ENCODE data around the gene ABCC4. TPM values are rescaled to one million over a fixed set of nuclear protein-coding genes. Genes with fewer than 3 reads are reported as not detected.

Gene ABCC4
- total and polyA plus RNA-seq, 9 donors, result 1.9 to 4.9 (median 3.2) TPM

- Histone ChIP-seq H3K36me3 (ENCODE audit: control insufficient read depth, insufficient read depth, low read length) (no peaks in the 10 kb centered on the region), H3K27ac (ENCODE audit: low read length) (no peak overlapping the region), H3K4me1 (ENCODE audit: control insufficient read depth, insufficient read depth, low read length) (no peaks in the 10 kb centered on the region), H3K27me3 (ENCODE audit: control insufficient read depth, insufficient read depth, low read length) (no peaks in the 10 kb centered on the region), H3K9me3 (replicated peaks; ENCODE audit: control insufficient read depth, low read depth, low read length) (no peaks in the 10 kb centered on the region), H3K4me3 (ENCODE audit: low read length) (no peak overlapping the region)
- no peak for DNase-seq
- 100% methylated on average over 2 of the region's 7 CpGs for WGBS (ENCODE audit: insufficient coverage)
These were observed 218.2 kb downstream of the ABCC4 start for GRCh38 chr13:95083066-95083465.

GRCh38 chr13:95075506-95075905 is 225.7 kb downstream of the ABCC4 start:
- H3K4me1 ChIP-seq (ENCODE audit: control insufficient read depth, insufficient read depth, low read length), result no peaks in the 10 kb centered on the region
- no peaks in the 10 kb centered on the region for H3K9me3 ChIP-seq (replicated peaks; ENCODE audit: control insufficient read depth, low read depth, low read length)
- no peak for DNase-seq
- H3K4me3 ChIP-seq (ENCODE audit: low read length), result no peak overlapping the region
- no peak overlapping the region for H3K27ac ChIP-seq (ENCODE audit: low read length)
- WGBS (ENCODE audit: insufficient coverage), result 37% methylated on average over 2 of the region's 5 CpGs
- H3K36me3 ChIP-seq (ENCODE audit: control insufficient read depth, insufficient read depth, low read length), result no peaks in the 10 kb centered on the region
- no peaks in the 10 kb centered on the region for H3K27me3 ChIP-seq (ENCODE audit: control insufficient read depth, insufficient read depth, low read length)

- no peak overlapping the region for H3K27ac ChIP-seq (ENCODE audit: low read length)
- no peaks in the 10 kb centered on the region for H3K4me1 ChIP-seq (ENCODE audit: control insufficient read depth, insufficient read depth, low read length)
- WGBS (ENCODE audit: insufficient coverage), result 50% methylated on average over 1 of the region's 3 CpGs
- DNase-seq, result no peak
- no peaks in the 10 kb centered on the region for H3K36me3 ChIP-seq (ENCODE audit: control insufficient read depth, insufficient read depth, low read length)
- no peak overlapping the region for H3K4me3 ChIP-seq (ENCODE audit: low read length)
- no peaks in the 10 kb centered on the region for H3K9me3 ChIP-seq (replicated peaks; ENCODE audit: control insufficient read depth, low read depth, low read length)
- H3K27me3 ChIP-seq (ENCODE audit: control insufficient read depth, insufficient read depth, low read length), result no peaks in the 10 kb centered on the region
These were observed 226.4 kb downstream of the ABCC4 start for GRCh38 chr13:95074820-95075219.

GRCh38 chr13:95073747-95074311 is 227.4 kb downstream of the ABCC4 start:
- no peaks in the 10 kb centered on the region for H3K9me3 ChIP-seq (replicated peaks; ENCODE audit: control insufficient read depth, low read depth, low read length)
- no peak overlapping the region for H3K27ac ChIP-seq (ENCODE audit: low read length)
- WGBS (ENCODE audit: insufficient coverage), result 60% methylated on average over 3 of the region's 7 CpGs
- no peaks in the 10 kb centered on the region for H3K27me3 ChIP-seq (ENCODE audit: control insufficient read depth, insufficient read depth, low read length)
- no peaks in the 10 kb centered on the region for H3K36me3 ChIP-seq (ENCODE audit: control insufficient read depth, insufficient read depth, low read length)
- H3K4me3 ChIP-seq (ENCODE audit: low read length), result no peak overlapping the region
- no peaks in the 10 kb centered on the region for H3K4me1 ChIP-seq (ENCODE audit: control insufficient read depth, insufficient read depth, low read length)
- no peak for DNase-seq

GRCh38 chr13:95067303-95067702 is 233.9 kb downstream of the ABCC4 start:
- H3K36me3 ChIP-seq (ENCODE audit: control insufficient read depth, insufficient read depth, low read length), result no peaks in the 10 kb centered on the region
- 78% methylated on average over 2 of the region's 3 CpGs for WGBS (ENCODE audit: insufficient coverage)
- H3K4me1 ChIP-seq (ENCODE audit: control insufficient read depth, insufficient read depth, low read length), result no peaks in the 10 kb centered on the region
- no peaks in the 10 kb centered on the region for H3K9me3 ChIP-seq (replicated peaks; ENCODE audit: control insufficient read depth, low read depth, low read length)
- H3K27ac ChIP-seq (ENCODE audit: low read length), result no peak overlapping the region
- no peaks in the 10 kb centered on the region for H3K27me3 ChIP-seq (ENCODE audit: control insufficient read depth, insufficient read depth, low read length)
- no peak overlapping the region for H3K4me3 ChIP-seq (ENCODE audit: low read length)
- DNase-seq, result no peak

- Histone ChIP-seq H3K4me1 (ENCODE audit: control insufficient read depth, insufficient read depth, low read length) (no peaks in the 10 kb centered on the region), H3K9me3 (replicated peaks; ENCODE audit: control insufficient read depth, low read depth, low read length) (no peaks in the 10 kb centered on the region), H3K36me3 (ENCODE audit: control insufficient read depth, insufficient read depth, low read length) (no peaks in the 10 kb centered on the region), H3K27me3 (ENCODE audit: control insufficient read depth, insufficient read depth, low read length) (no peaks in the 10 kb centered on the region), H3K4me3 (ENCODE audit: low read length) (no peak overlapping the region), H3K27ac (ENCODE audit: low read length) (no peak overlapping the region)
- no CpG with 5 or more reads among the region's 3 CpGs for WGBS (ENCODE audit: insufficient coverage)
- DNase-seq, result peak; percentile 14
These were observed 241.2 kb downstream of the ABCC4 start for GRCh38 chr13:95060014-95060519.

- Histone ChIP-seq H3K27me3 (ENCODE audit: control insufficient read depth, insufficient read depth, low read length) (no peaks in the 10 kb centered on the region), H3K4me3 (ENCODE audit: low read length) (no peak overlapping the region), H3K36me3 (ENCODE audit: control insufficient read depth, insufficient read depth, low read length) (no peaks in the 10 kb centered on the region), H3K4me1 (ENCODE audit: control insufficient read depth, insufficient read depth, low read length) (no peaks in the 10 kb centered on the region), H3K27ac (ENCODE audit: low read length) (no peak overlapping the region), H3K9me3 (replicated peaks; ENCODE audit: control insufficient read depth, low read depth, low read length) (no peaks in the 10 kb centered on the region)
- DNase-seq, result no peak
- 74% methylated on average over 4 of the region's 8 CpGs for WGBS (ENCODE audit: insufficient coverage)
These were observed 241.9 kb downstream of the ABCC4 start for GRCh38 chr13:95059306-95059705.

- H3K27ac ChIP-seq (ENCODE audit: low read length), result no peak overlapping the region
- no peaks in the 10 kb centered on the region for H3K4me1 ChIP-seq (ENCODE audit: control insufficient read depth, insufficient read depth, low read length)
- no peaks in the 10 kb centered on the region for H3K36me3 ChIP-seq (ENCODE audit: control insufficient read depth, insufficient read depth, low read length)
- no peak overlapping the region for H3K4me3 ChIP-seq (ENCODE audit: low read length)
- no peak for DNase-seq
- no peaks in the 10 kb centered on the region for H3K9me3 ChIP-seq (replicated peaks; ENCODE audit: control insufficient read depth, low read depth, low read length)
- 85% methylated on average over 7 of the region's 7 CpGs for WGBS (ENCODE audit: insufficient coverage)
- H3K27me3 ChIP-seq (ENCODE audit: control insufficient read depth, insufficient read depth, low read length), result no peaks in the 10 kb centered on the region
These were observed 242.6 kb downstream of the ABCC4 start for GRCh38 chr13:95058680-95059079.

- Histone ChIP-seq H3K36me3 (ENCODE audit: control insufficient read depth, insufficient read depth, low read length) (no peaks in the 10 kb centered on the region), H3K27ac (ENCODE audit: low read length) (no peak overlapping the region), H3K9me3 (replicated peaks; ENCODE audit: control insufficient read depth, low read depth, low read length) (no peaks in the 10 kb centered on the region), H3K4me3 (ENCODE audit: low read length) (no peak overlapping the region), H3K4me1 (ENCODE audit: control insufficient read depth, insufficient read depth, low read length) (no peaks in the 10 kb centered on the region), H3K27me3 (ENCODE audit: control insufficient read depth, insufficient read depth, low read length) (no peaks in the 10 kb centered on the region)
- no CpG with 5 or more reads among the region's 1 CpG for WGBS (ENCODE audit: insufficient coverage)
- DNase-seq, result no peak
These were observed 245.0 kb downstream of the ABCC4 start for GRCh38 chr13:95056266-95056665.

GRCh38 chr13:95050800-95051615 is 250.2 kb downstream of the ABCC4 start:
- Histone ChIP-seq H3K4me3 (ENCODE audit: low read length) (no peak overlapping the region), H3K27me3 (ENCODE audit: control insufficient read depth, insufficient read depth, low read length) (no peaks in the 10 kb centered on the region), H3K9me3 (replicated peaks; ENCODE audit: control insufficient read depth, low read depth, low read length) (no peaks in the 10 kb centered on the region), H3K36me3 (ENCODE audit: control insufficient read depth, insufficient read depth, low read length) (no peaks in the 10 kb centered on the region), H3K27ac (ENCODE audit: low read length) (no peak overlapping the region), H3K4me1 (ENCODE audit: control insufficient read depth, insufficient read depth, low read length) (no peaks in the 10 kb centered on the region)
- DNase-seq, result no peak
- WGBS (ENCODE audit: insufficient coverage), result no CpG with 5 or more reads among the region's 3 CpGs

All from muscle of leg (tissue), 11 donors.